GM12878 (cell line): ENCODE results near the gene DYSF. TPM values are rescaled to one million over a fixed set of nuclear protein-coding genes. Genes with fewer than 3 reads are reported as not detected.

ENCODE experiments used
- ATAC-seq: fragments of 200-7000 bp; cut with Tn5 transposase; 3 replicates; pipeline ENCODE4 v1.9.1; 2020; ENCODE audit warnings: mild to moderate bottlenecking, moderate library complexity
- BruUV-seq: library from RNA; stranded (reverse); fragments of 400-500 nt; replicated peaks from 2 replicates; lab custom pipeline; 2021; lab: Mats Ljungman, UMichigan
- CTCF ChIA-PET: fragments of 300-600 bp; sonication (Branson Sonifier 250); formaldehyde crosslinking; extraction: SDS; loops from one replicate; lab custom pipeline; 2021; ENCODE audit warnings: inconsistent platforms; lab: Yijun Ruan, JAX
- POLR2A ChIA-PET: fragments of 350-600 bp; formaldehyde crosslinking; extraction: SDS; loops from one replicate; lab custom pipeline; 2021; ENCODE audit warnings: inconsistent platforms; lab: Charles Lee
- RAD21 ChIA-PET: fragments of 300-600 bp; sonication (Branson Sonifier 250); formaldehyde crosslinking; loops from one replicate; lab custom pipeline; 2023; ENCODE audit warnings: antibody characterized with exemption; ENCODE audit not compliant: unreplicated experiment; lab: Charles Lee
- SMC1A ChIA-PET: fragments of 300-600 bp; sonication (Branson Sonifier 250); formaldehyde crosslinking; loops from one replicate; lab custom pipeline; 2023; ENCODE audit not compliant: unreplicated experiment, uncharacterized antibody; lab: Charles Lee
- DNase-seq: peaks from one replicate; pipeline ENCODE4 v3.0.0-alpha.2; 2011; ENCODE audit warnings: low read depth, low spot score
- FAIRE-seq: peaks from 3 replicates; lab custom pipeline; 2011; peaks lifted over from hg19 to GRCh38; lab: Jason Lieb, UNC
- H2AFZ ChIP-seq: 2 replicates; pipeline ENCODE4 v1.6.0; 2011; ENCODE audit warnings: low read depth, low read length, control low read depth; ENCODE audit not compliant: control insufficient read depth
- H3K27ac ChIP-seq: 2 replicates; pipeline ENCODE4 v1.5.1; 2011; ENCODE audit warnings: control low read depth; ENCODE audit not compliant: control insufficient read depth, insufficient read depth
- H3K27me3 ChIP-seq, 2 experiments: replicated peaks in 1 of 2; 2 replicates each; pipeline versions ENCODE4 v1.6.0 to v1.6.1; 2011; ENCODE audit warnings: low read length in 1 of 2; ENCODE audit not compliant: control insufficient read depth in 2 of 2, insufficient read depth in 2 of 2
- H3K36me3 ChIP-seq, 2 experiments: 2 replicates each; pipeline ENCODE4 v1.5.1; 2011; ENCODE audit warnings: low read length in 1 of 2; ENCODE audit not compliant: control insufficient read depth in 2 of 2, insufficient read depth in 2 of 2
- H3K4me1 ChIP-seq: 2 replicates; pipeline ENCODE4 v1.6.1; 2011; ENCODE audit warnings: mild to moderate bottlenecking, low read length, moderate library complexity, mixed read lengths; ENCODE audit not compliant: control insufficient read depth, insufficient read depth
- H3K4me2 ChIP-seq: 2 replicates; pipeline ENCODE4 v1.6.0; 2011; ENCODE audit warnings: control low read depth; ENCODE audit not compliant: control insufficient read depth, insufficient read depth
- H3K4me3 ChIP-seq: fragments of 200-600 bp; sonication (generic); 2 replicates; pipeline ENCODE4 v1.5.1; 2016
- H3K79me2 ChIP-seq: 2 replicates; pipeline ENCODE4 v1.6.0; 2011; ENCODE audit warnings: low read length; ENCODE audit not compliant: control insufficient read depth, insufficient read depth
- H3K9ac ChIP-seq: 2 replicates; pipeline ENCODE4 v1.8.0; 2011; ENCODE audit warnings: low read length, control low read depth, mixed read lengths; ENCODE audit not compliant: control insufficient read depth, insufficient read depth
- H3K9me3 ChIP-seq: replicated peaks from 3 replicates; pipeline ENCODE4 v1.5.1; 2011; ENCODE audit warnings: mild to moderate bottlenecking, low read length; ENCODE audit not compliant: control insufficient read depth, insufficient read depth
- H4K20me1 ChIP-seq: 2 replicates; pipeline ENCODE4 v1.6.0; 2011; ENCODE audit not compliant: control insufficient read depth, insufficient read depth
- ZBTB4 ChIP-seq: fragments of 450-650 bp; formaldehyde crosslinking; IDR thresholded peaks from 2 replicates; pipeline ENCODE4 v1.4.0; 2022; ENCODE audit warnings: mild to moderate bottlenecking, moderate library complexity
- ZNF384 ChIP-seq: IDR thresholded peaks from 2 replicates; pipeline ENCODE4 v1.6.1; 2012; ENCODE audit warnings: low read depth, mild to moderate bottlenecking, low read length, improper control_type of control experiment, borderline replicate concordance
- ZZZ3 ChIP-seq: IDR thresholded peaks from 2 replicates; pipeline ENCODE4 v1.6.1; 2011; ENCODE audit warnings: low read depth; ENCODE audit not compliant: control insufficient read depth, insufficient read length
- WGBS: methylation state at CpG from one replicate; pipeline ENCODE4 v1.1.6; 2016; ENCODE audit warnings: low lambda C conversion rate; ENCODE audit not compliant: insufficient replicate concordance, insufficient coverage; ENCODE audit errors: missing lambda C conversion rate; 5-methylcytosine and 5-hydroxymethylcytosine counted together
- in situ Hi-C: fragments of 300-500 bp; cut with MboI; formaldehyde crosslinking; loops from 9 replicates; pipeline ENCODE4 v1.14.3; 2018; ENCODE audit warnings: mixed read lengths
- intact Hi-C: fragments of 100-400 bp; cut with micrococcal nuclease; formaldehyde crosslinking; loops from one replicate; pipeline ENCODE4 v1.14.2; 2022; ENCODE audit not compliant: unreplicated experiment
- polyA plus RNA-seq, 11 experiments: library from polyadenylated mRNA; depleted of rRNA in 4 of 11; unstranded in 6 of 11; stranded (reverse) in 5 of 11; fragments of >200 nt; fragmentation: Nextera tagmentation in 4 of 11; fragmentation: Illumina TruSeq in 1 of 11; extraction: Ambion mirVana in 4 of 11; extraction: Trizol in 1 of 11; gene quantifications; 1 replicate in 1 of 11; 2 replicates in 10 of 11; pipeline versions ENCODE4 v1.2.1 to v1.2.3, GENCODE V29; 2011 to 2016; ENCODE audit warnings: inconsistent platforms in 2 of 11, missing spikeins in 2 of 11, low read depth in 1 of 11
- total RNA-seq, 4 experiments: library from RNA; depleted of rRNA in 3 of 4; stranded (reverse); fragments of >200 nt in 3 of 4; fragmentation: Illumina TruSeq in 1 of 4; extraction: Trizol in 1 of 4; gene quantifications; 2 replicates each; pipeline versions ENCODE4 v1.2.1 to v1.2.3, GENCODE V29; 2013 to 2021

DYSF gene
- total and polyA plus RNA-seq, 10 of the 15 experiments (the other 5 are each of a cell fraction or from before 2014, with no cell fraction given) = under 0.01 to 0.15 (median 0.03) TPM; not detected in 7

- no peak overlapping the region for H3K4me3 ChIP-seq
- RAD21 ChIA-PET = no interaction called here
- no peaks in the 10 kb centered on the region for H3K4me1 ChIP-seq
- H3K27ac ChIP-seq = no peak overlapping the region
- no TSS peak for BruUV-seq
- no peaks in the 10 kb centered on the region for H3K79me2 ChIP-seq
- H3K36me3 ChIP-seq = no peaks in the 10 kb centered on the region
- ATAC-seq = no peak
- no peak overlapping the region for H2AFZ ChIP-seq
- in situ Hi-C loops (no loop called here), intact Hi-C loops (no loop called here)
- no peak overlapping the region for H3K4me2 ChIP-seq
- DNase-seq = no peak
- POLR2A ChIA-PET = no interaction called here
- SMC1A ChIA-PET = interaction anchor here (1.0 kb wide), 1 partner anchor 11 kb away, joined by 5 read pairs; no protein-coding TSS in a partner anchor
- no peak overlapping the region for H3K9ac ChIP-seq
- no peaks in the 10 kb centered on the region for H4K20me1 ChIP-seq
- WGBS = 46% methylated on average over 7 of the region's 7 CpGs
- CTCF ChIA-PET = no interaction called here
- H3K9me3 ChIP-seq = peaks cover 5% of the 10 kb centered on the region; the same call in 1 of the 3 replicates
- no peak for FAIRE-seq
- peaks cover 2 to 7% of the 10 kb centered on the region in 2 experiments; a peak in 3 of 4 replicates for H3K27me3 ChIP-seq
- TF ChIP-seq ZBTB4 (CRISPR knock-in tag) (no peak), ZNF384 (no peak), ZZZ3 (no peak)
Observed at GRCh38 chr2:71458413-71459083, 5.2 kb downstream of the DYSF start.
